PFSK-1 (cell line): ENCODE results near the gene RALGDS.

ENCODE experiments used
- FOXP2 ChIP-seq: optimal IDR thresholded peaks from 2 replicates; pipeline ENCODE3; 2011; ENCODE audit warnings: borderline replicate concordance, control low read depth, inconsistent platforms; ENCODE audit not compliant: insufficient read depth; ENCODE audit errors: extremely low read length, extremely low read depth
- POLR2AphosphoS5 ChIP-seq: IDR thresholded peaks from 2 replicates; pipeline ENCODE4 v1.6.1; 2012; ENCODE audit warnings: low read depth, mild to moderate bottlenecking, control low read depth, low read length, moderate library complexity
- REST ChIP-seq, 2 experiments: IDR thresholded peaks; 2 replicates each; pipeline versions ENCODE4 v1.6.1 to v1.8.0; 2011 to 2012; ENCODE audit warnings: low read depth in 2 of 2, low read length in 2 of 2, control low read depth in 1 of 2, inconsistent platforms in 1 of 2, mild to moderate bottlenecking in 1 of 2, moderate library complexity in 1 of 2; ENCODE audit not compliant: insufficient read depth in 1 of 2
- SIN3A ChIP-seq: IDR thresholded peaks from 2 replicates; pipeline ENCODE4 v1.6.1; 2012; ENCODE audit warnings: mild to moderate bottlenecking, low read length, moderate library complexity, borderline replicate concordance; ENCODE audit not compliant: insufficient read depth
- TAF1 ChIP-seq: IDR thresholded peaks from 2 replicates; pipeline ENCODE4 v1.6.1; 2012; ENCODE audit warnings: low read length, control low read depth, borderline replicate concordance; ENCODE audit not compliant: insufficient read depth

Gene RALGDS

GRCh38 chr9:133120501-133121197 is 391 bp downstream of the RALGDS start:
- TF ChIP-seq FOXP2 (no peak), SIN3A (no peak), TAF1 (no peak), REST (IDR thresholded peaks at IDR 0.05; ENCODE audit: insufficient read depth in 1 of 2, low read depth in 2 of 2, low read length in 2 of 2) (no peak), POLR2AphosphoS5 (no peak)

- TF ChIP-seq REST (IDR thresholded peaks at IDR 0.05; ENCODE audit: insufficient read depth in 1 of 2, low read depth in 2 of 2, low read length in 2 of 2) (no peak), SIN3A (no peak), FOXP2 (no peak), TAF1 (no peak), POLR2AphosphoS5 (no peak)
Observed at GRCh38 chr9:133119846-133120500, 1.1 kb downstream of the RALGDS start.

- TF ChIP-seq REST (IDR thresholded peaks at IDR 0.05; ENCODE audit: insufficient read depth in 1 of 2, low read depth in 2 of 2, low read length in 2 of 2): no peak
- no peak for TF ChIP-seq POLR2AphosphoS5
- TF ChIP-seq TAF1: no peak
- no peak for TF ChIP-seq SIN3A
- no peak for TF ChIP-seq FOXP2
Observed at GRCh38 chr9:133119103-133119845, 1.8 kb downstream of the RALGDS start.

GRCh38 chr9:133118568-133118967 is 2.5 kb downstream of the RALGDS start:
- TF ChIP-seq SIN3A (no peak), REST (IDR thresholded peaks at IDR 0.05; ENCODE audit: insufficient read depth in 1 of 2, low read depth in 2 of 2, low read length in 2 of 2) (no peak), FOXP2 (no peak)
